ENCODE data around the gene IFT88. TPM values are rescaled to one million over a fixed set of nuclear protein-coding genes. Genes with fewer than 3 reads are reported as not detected.

Gene IFT88
- total and polyA plus RNA-seq, 9 of the 15 experiments (the other 6 are each of a cell fraction or from before 2014, with no cell fraction given): 8.3 to 13.5 (median 10.0) TPM

DNA sequence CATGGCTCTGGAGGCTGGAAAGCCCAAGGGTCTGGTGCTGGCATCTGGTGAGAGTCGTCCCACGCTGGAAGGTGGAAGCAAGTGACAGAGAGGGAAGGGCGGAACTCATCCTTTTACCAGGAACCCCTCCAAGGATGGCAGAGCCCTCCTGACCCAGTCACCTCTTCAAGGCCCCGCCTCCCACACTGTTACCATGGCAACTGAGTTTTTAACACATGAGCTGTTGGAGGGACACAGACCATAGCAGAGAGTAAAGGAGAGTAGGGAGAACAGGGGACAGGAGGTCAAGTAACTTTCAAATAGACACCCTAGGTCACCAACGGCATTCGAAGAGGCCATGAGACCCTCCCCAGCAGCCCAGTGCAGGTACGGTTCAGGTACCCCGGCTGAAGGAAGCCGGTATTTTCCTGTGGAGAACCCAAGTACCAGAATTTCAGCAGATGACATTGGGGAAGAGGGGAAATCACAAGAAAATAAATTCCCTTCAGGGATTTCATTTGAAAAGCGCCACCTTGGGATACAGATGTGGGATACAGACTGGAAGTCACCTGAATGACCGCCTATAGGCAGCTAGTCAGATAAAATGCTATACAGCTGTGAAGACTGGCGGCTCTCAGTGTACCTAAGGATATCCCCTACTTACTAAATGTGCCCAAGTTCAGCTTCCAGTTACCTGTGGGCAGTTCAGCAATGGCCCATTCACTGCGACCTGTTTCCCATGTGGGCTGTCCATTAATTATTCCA, 144.5 kb downstream of the IFT88 start (continued):
- TF ChIP-seq CBFB (CRISPR knock-in tag; IDR thresholded peaks at IDR 0.05) (no peak), NFYB (IDR thresholded peaks at IDR 0.05; ENCODE audit: extremely low read depth, insufficient read length) (no peak), NKRF (IDR thresholded peaks at IDR 0.05; ENCODE audit: borderline replicate concordance) (no peak), ZC3H8 (IDR thresholded peaks at IDR 0.05) (no peak), RAD51 (IDR thresholded peaks at IDR 0.05; ENCODE audit: borderline replicate concordance, low read depth) (no peak)
- TF ChIP-seq, protein P1, sequence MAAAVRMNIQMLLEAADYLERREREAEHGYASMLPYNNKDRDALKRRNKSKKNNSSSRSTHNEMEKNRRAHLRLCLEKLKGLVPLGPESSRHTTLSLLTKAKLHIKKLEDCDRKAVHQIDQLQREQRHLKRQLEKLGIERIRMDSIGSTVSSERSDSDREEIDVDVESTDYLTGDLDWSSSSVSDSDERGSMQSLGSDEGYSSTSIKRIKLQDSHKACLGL (CRISPR knock-in tag; IDR thresholded peaks at IDR 0.05; ENCODE audit: borderline replicate concordance, poor library complexity, severe bottlenecking): no peak

- Histone ChIP-seq H3K9me3 (replicated peaks; ENCODE audit: control insufficient read depth, insufficient read depth, low read depth, low read length) (no peaks in the 10 kb centered on the region), H3K4me3 (no peak overlapping the region), H3K36me3 (ENCODE audit: control insufficient read depth, insufficient read depth, low read length) (no peaks in the 10 kb centered on the region), H3K27me3 (ENCODE audit: control insufficient read depth in 2 of 2, insufficient read depth in 2 of 2, low read length in 2 of 2) (peaks cover 0 to 5% of the 10 kb centered on the region in 2 experiments; a peak in 2 of 5 replicates), H3K9me1 (ENCODE audit: control insufficient read depth, insufficient read depth, low read length) (no peaks in the 10 kb centered on the region), H3K9ac (ENCODE audit: insufficient read depth in 1 of 2, low read depth in 2 of 2, low read length in 2 of 2) (no peak overlapping the region), H3K4me1 (replicated peaks in 1 of 2; ENCODE audit: control insufficient read depth in 2 of 2, insufficient read depth in 2 of 2, low read length in 2 of 2) (peaks cover 2 to 5% of the 10 kb centered on the region in 2 experiments; a peak in 4 of 5 replicates), H4K20me1 (replicated peaks; ENCODE audit: control insufficient read depth, insufficient read depth, low read length) (no peaks in the 10 kb centered on the region), H3K79me2 (ENCODE audit: control insufficient read depth, insufficient read depth, low read length) (no peaks in the 10 kb centered on the region), H2AFZ (ENCODE audit: low read depth, low read length) (peak overlapping the region; percentile 92), H3K27ac (ENCODE audit: extremely low read depth, low read depth, low read length) (no peak overlapping the region), H3K4me2 (ENCODE audit: insufficient read depth, low read length) (peak overlapping the region; percentile 49)
- no peak for FAIRE-seq
- TF ChIP-seq ZNF347 (CRISPR knock-in tag; IDR thresholded peaks at IDR 0.05; ENCODE audit: low read depth) (no peak), SRSF7 (optimal IDR thresholded peaks at IDR 0.05; ENCODE audit: low read depth, low read length) (no peak), ZNF512 (tag; IDR thresholded peaks at IDR 0.05) (peak; percentile 86), SAP30 (IDR thresholded peaks at IDR 0.05; ENCODE audit: borderline replicate concordance, insufficient read depth, low read depth, low read length, poor library complexity, severe bottlenecking) (no peak), NONO (IDR thresholded peaks at IDR 0.05; ENCODE audit: low read depth in 2 of 2, low read length in 1 of 2) (no peak)
- DNase-seq (ENCODE audit: extremely low read depth in 1 of 4, low spot score in 3 of 4): no peak
- no peak for ATAC-seq
- intact Hi-C loops (cut with micrococcal nuclease) (loop anchor here (2.0 to 5.0 kb wide), 3 partner anchors 59 to 212 kb away; partner anchors contain the start of gene EEF1AKMT1), in situ Hi-C loops (cut with MboI) (loop anchor here (10.0 kb wide), 1 partner anchor 212 kb away; no protein-coding TSS in a partner anchor)
- POLR2A ChIA-PET: no interaction called here
- CTCF ChIA-PET (ENCODE audit: low intra/inter-chr PET ratio): interaction anchor here (0.6 to 1.5 kb wide), 4 partner anchors 21 to 217 kb away, joined by 3 to 8 read pairs (median 4); no protein-coding TSS in a partner anchor
- no TSS peak for BruUV-seq (replicated peaks)
- 68% methylated on average over 5 of the region's 11 CpGs for WGBS (ENCODE audit: insufficient coverage, low coverage, missing lambda C conversion rate)
Measured at GRCh38 chr13:20713014-20713376, 146.0 kb downstream of the IFT88 start.

Data from K562 (cell line).